Ishikawa (cell line): ENCODE results near the gene ARHGAP40.

Experiments used
- CREB1 ChIP-seq: IDR thresholded peaks from 2 replicates; pipeline ENCODE4 v1.6.1; 2012; ENCODE audit warnings: low read depth
- EGR1 ChIP-seq: IDR thresholded peaks from 2 replicates; pipeline ENCODE4 v1.6.1; 2012
- EP300 ChIP-seq: IDR thresholded peaks from 2 replicates; pipeline ENCODE4 v1.6.1; 2012; ENCODE audit warnings: borderline replicate concordance
- FOXM1 ChIP-seq: IDR thresholded peaks from 2 replicates; pipeline ENCODE4 v1.6.1; 2012; ENCODE audit warnings: low read depth, borderline replicate concordance
- NFIC ChIP-seq: IDR thresholded peaks from 2 replicates; pipeline ENCODE4 v1.6.1; 2012
- TAF1 ChIP-seq: IDR thresholded peaks from 2 replicates; pipeline ENCODE4 v1.6.1; 2012; ENCODE audit warnings: low read depth, mild to moderate bottlenecking

- no peak for TF ChIP-seq TAF1
- TF ChIP-seq FOXM1 = no peak
- TF ChIP-seq CREB1 = no peak
- no peak for TF ChIP-seq EGR1
- TF ChIP-seq NFIC = no peak
- no peak for TF ChIP-seq EP300
These were observed 57.9 kb downstream of the ARHGAP40 start for GRCh38 chr20:38659597-38659880.
